PFSK-1 (cell line): ENCODE data around the gene USP51.

ENCODE experiments used
- FOXP2 ChIP-seq: optimal IDR thresholded peaks from 2 replicates; pipeline ENCODE3; 2011; ENCODE audit warnings: borderline replicate concordance, control low read depth, inconsistent platforms; ENCODE audit not compliant: insufficient read depth; ENCODE audit errors: extremely low read length, extremely low read depth
- POLR2AphosphoS5 ChIP-seq: IDR thresholded peaks from 2 replicates; pipeline ENCODE4 v1.6.1; 2012; ENCODE audit warnings: low read depth, mild to moderate bottlenecking, control low read depth, low read length, moderate library complexity
- REST ChIP-seq, 2 experiments: IDR thresholded peaks; 2 replicates each; pipeline versions ENCODE4 v1.6.1 to v1.8.0; 2011 to 2012; ENCODE audit warnings: low read depth in 2 of 2, low read length in 2 of 2, control low read depth in 1 of 2, inconsistent platforms in 1 of 2, mild to moderate bottlenecking in 1 of 2, moderate library complexity in 1 of 2; ENCODE audit not compliant: insufficient read depth in 1 of 2
- SIN3A ChIP-seq: IDR thresholded peaks from 2 replicates; pipeline ENCODE4 v1.6.1; 2012; ENCODE audit warnings: mild to moderate bottlenecking, low read length, moderate library complexity, borderline replicate concordance; ENCODE audit not compliant: insufficient read depth
- TAF1 ChIP-seq: IDR thresholded peaks from 2 replicates; pipeline ENCODE4 v1.6.1; 2012; ENCODE audit warnings: low read length, control low read depth, borderline replicate concordance; ENCODE audit not compliant: insufficient read depth

USP51 gene

GRCh38 chrX:55451990-55452832 is 37.4 kb downstream of the USP51 start, which contains the start of gene MAGEH1:
Gene MAGEH1 (plus strand): TSS chrX:55452127. CDS start chrX:55452375, 248 bp downstream.
- TF ChIP-seq FOXP2 (no peak), REST (IDR thresholded peaks at IDR 0.05; ENCODE audit: insufficient read depth in 1 of 2, low read depth in 2 of 2, low read length in 2 of 2) (no peak), SIN3A (no peak), TAF1 (no peak), POLR2AphosphoS5 (peak; percentile 22; the same call in 1 of the 2 replicates)

GRCh38 chrX:55451626-55451989 is 38.0 kb downstream of the USP51 start:
- no peak for TF ChIP-seq POLR2AphosphoS5
- no peak for TF ChIP-seq FOXP2
- no peak for TF ChIP-seq REST (IDR thresholded peaks at IDR 0.05; ENCODE audit: insufficient read depth in 1 of 2, low read depth in 2 of 2, low read length in 2 of 2)
- no peak for TF ChIP-seq SIN3A
- TF ChIP-seq TAF1 = no peak

- no peak for TF ChIP-seq POLR2AphosphoS5
- no peak for TF ChIP-seq REST (IDR thresholded peaks at IDR 0.05; ENCODE audit: insufficient read depth in 1 of 2, low read depth in 2 of 2, low read length in 2 of 2)
- no peak for TF ChIP-seq TAF1
- TF ChIP-seq FOXP2 = no peak
- TF ChIP-seq SIN3A = no peak
Measured at GRCh38 chrX:55451141-55451540, 38.5 kb downstream of the USP51 start.

- no peak for TF ChIP-seq FOXP2
- TF ChIP-seq TAF1 = no peak
- TF ChIP-seq SIN3A = no peak
- TF ChIP-seq REST (IDR thresholded peaks at IDR 0.05; ENCODE audit: insufficient read depth in 1 of 2, low read depth in 2 of 2, low read length in 2 of 2) = no peak
- no peak for TF ChIP-seq POLR2AphosphoS5
Measured at GRCh38 chrX:55450259-55450658, 39.4 kb downstream of the USP51 start.
